ENCODE measurements around the gene IL18RAP.

DNA sequence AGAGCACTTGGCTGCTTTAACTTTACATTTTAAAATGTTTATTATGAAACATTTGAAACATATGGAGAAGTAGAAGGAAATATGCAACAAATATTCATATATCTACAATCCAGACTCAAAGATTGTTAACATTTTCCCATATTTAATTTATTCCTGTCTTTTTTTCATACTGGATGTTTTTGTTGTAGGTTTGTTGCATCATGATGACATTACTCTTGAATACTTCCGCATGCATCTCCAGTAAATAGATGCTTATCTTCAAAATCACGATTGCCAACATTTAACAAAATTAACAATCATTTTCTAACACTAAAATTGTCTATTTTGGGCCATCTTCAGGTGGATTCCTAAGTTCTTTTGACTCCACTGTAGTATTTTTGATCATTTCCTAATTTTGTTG is 21.1 kb upstream of the IL18RAP start:
- TF ChIP-seq ELF4 (CRISPR knock-in tag; IDR thresholded peaks at IDR 0.05; ENCODE audit: low read depth) (no peak), ZNF219 (CRISPR knock-in tag; IDR thresholded peaks at IDR 0.05; ENCODE audit: borderline replicate concordance) (no peak), TP53 (CRISPR knock-in tag; IDR thresholded peaks at IDR 0.05) (no peak), ZNF317 (CRISPR knock-in tag; IDR thresholded peaks at IDR 0.05; ENCODE audit: borderline replicate concordance, low read depth) (no peak), GABPB1 (CRISPR knock-in tag; IDR thresholded peaks at IDR 0.05) (no peak), SMAD4 (CRISPR knock-in tag; IDR thresholded peaks at IDR 0.05) (no peak)
- TF ChIP-seq, protein P1, sequence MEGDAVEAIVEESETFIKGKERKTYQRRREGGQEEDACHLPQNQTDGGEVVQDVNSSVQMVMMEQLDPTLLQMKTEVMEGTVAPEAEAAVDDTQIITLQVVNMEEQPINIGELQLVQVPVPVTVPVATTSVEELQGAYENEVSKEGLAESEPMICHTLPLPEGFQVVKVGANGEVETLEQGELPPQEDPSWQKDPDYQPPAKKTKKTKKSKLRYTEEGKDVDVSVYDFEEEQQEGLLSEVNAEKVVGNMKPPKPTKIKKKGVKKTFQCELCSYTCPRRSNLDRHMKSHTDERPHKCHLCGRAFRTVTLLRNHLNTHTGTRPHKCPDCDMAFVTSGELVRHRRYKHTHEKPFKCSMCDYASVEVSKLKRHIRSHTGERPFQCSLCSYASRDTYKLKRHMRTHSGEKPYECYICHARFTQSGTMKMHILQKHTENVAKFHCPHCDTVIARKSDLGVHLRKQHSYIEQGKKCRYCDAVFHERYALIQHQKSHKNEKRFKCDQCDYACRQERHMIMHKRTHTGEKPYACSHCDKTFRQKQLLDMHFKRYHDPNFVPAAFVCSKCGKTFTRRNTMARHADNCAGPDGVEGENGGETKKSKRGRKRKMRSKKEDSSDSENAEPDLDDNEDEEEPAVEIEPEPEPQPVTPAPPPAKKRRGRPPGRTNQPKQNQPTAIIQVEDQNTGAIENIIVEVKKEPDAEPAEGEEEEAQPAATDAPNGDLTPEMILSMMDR (IDR thresholded peaks at IDR 0.05), result no peak
- TF ChIP-seq, protein P2, sequence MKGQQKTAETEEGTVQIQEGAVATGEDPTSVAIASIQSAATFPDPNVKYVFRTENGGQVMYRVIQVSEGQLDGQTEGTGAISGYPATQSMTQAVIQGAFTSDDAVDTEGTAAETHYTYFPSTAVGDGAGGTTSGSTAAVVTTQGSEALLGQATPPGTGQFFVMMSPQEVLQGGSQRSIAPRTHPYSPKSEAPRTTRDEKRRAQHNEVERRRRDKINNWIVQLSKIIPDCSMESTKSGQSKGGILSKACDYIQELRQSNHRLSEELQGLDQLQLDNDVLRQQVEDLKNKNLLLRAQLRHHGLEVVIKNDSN (CRISPR knock-in tag; IDR thresholded peaks at IDR 0.05), result no peak
- TF ChIP-seq, protein P3, sequence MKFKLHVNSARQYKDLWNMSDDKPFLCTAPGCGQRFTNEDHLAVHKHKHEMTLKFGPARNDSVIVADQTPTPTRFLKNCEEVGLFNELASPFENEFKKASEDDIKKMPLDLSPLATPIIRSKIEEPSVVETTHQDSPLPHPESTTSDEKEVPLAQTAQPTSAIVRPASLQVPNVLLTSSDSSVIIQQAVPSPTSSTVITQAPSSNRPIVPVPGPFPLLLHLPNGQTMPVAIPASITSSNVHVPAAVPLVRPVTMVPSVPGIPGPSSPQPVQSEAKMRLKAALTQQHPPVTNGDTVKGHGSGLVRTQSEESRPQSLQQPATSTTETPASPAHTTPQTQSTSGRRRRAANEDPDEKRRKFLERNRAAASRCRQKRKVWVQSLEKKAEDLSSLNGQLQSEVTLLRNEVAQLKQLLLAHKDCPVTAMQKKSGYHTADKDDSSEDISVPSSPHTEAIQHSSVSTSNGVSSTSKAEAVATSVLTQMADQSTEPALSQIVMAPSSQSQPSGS (CRISPR knock-in tag; IDR thresholded peaks at IDR 0.05; ENCODE audit: borderline replicate concordance, low read depth), result no peak
- TF ChIP-seq, protein P4, sequence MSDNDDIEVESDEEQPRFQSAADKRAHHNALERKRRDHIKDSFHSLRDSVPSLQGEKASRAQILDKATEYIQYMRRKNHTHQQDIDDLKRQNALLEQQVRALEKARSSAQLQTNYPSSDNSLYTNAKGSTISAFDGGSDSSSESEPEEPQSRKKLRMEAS (CRISPR knock-in tag; IDR thresholded peaks at IDR 0.05), result no peak
- TF ChIP-seq, protein P5, sequence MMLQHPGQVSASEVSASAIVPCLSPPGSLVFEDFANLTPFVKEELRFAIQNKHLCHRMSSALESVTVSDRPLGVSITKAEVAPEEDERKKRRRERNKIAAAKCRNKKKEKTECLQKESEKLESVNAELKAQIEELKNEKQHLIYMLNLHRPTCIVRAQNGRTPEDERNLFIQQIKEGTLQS (CRISPR knock-in tag; conservative IDR thresholded peaks at IDR 0.05), result no peak

Measured in WTC11 (cell line).